HepG2 (cell line): ENCODE measurements around the gene TMEM95. TPM values are rescaled to one million over a fixed set of nuclear protein-coding genes. Genes with fewer than 3 reads are reported as not detected.

Experiments used
- ARNTL ChIP-seq: sonication (generic); formaldehyde crosslinking; IDR thresholded peaks from 2 replicates; pipeline ENCODE4 v1.4.0; 2020; ENCODE audit warnings: mild to moderate bottlenecking, missing genetic modification reagents
- BCL3 ChIP-seq: sonication (generic); formaldehyde crosslinking; IDR thresholded peaks from 2 replicates; pipeline ENCODE4 v1.5.1; 2020; ENCODE audit warnings: mild to moderate bottlenecking, missing genetic modification reagents, moderate library complexity
- BCLAF1 ChIP-seq: fragments of 450-650 bp; IDR thresholded peaks from 2 replicates; pipeline ENCODE4 v1.6.1; 2017; ENCODE audit warnings: mild to moderate bottlenecking
- ELF4 ChIP-seq: sonication (generic); formaldehyde crosslinking; IDR thresholded peaks from 2 replicates; pipeline ENCODE4 v1.5.0; 2020; ENCODE audit warnings: missing genetic modification reagents, mild to moderate bottlenecking, moderate library complexity, borderline replicate concordance
- JARID2 ChIP-seq: sonication (generic); formaldehyde crosslinking; IDR thresholded peaks from 2 replicates; pipeline ENCODE4 v1.8.1; 2023; ENCODE audit warnings: missing genetic modification reagents, inconsistent platforms; ENCODE audit not compliant: insufficient replicate concordance
- KDM5A ChIP-seq: fragments of 200-600 bp; sonication (generic); IDR thresholded peaks from 2 replicates; pipeline ENCODE4 v1.7.0; 2018; ENCODE audit warnings: antibody characterized with exemption, mild to moderate bottlenecking, low read length, borderline replicate concordance
- KDM5B ChIP-seq: sonication (generic); formaldehyde crosslinking; IDR thresholded peaks from 2 replicates; pipeline ENCODE4 v1.4.0; 2020; ENCODE audit warnings: missing genetic modification reagents, mild to moderate bottlenecking, borderline replicate concordance
- KLF12 ChIP-seq: sonication (generic); formaldehyde crosslinking; IDR thresholded peaks from 2 replicates; pipeline ENCODE4 v1.4.0; 2020; ENCODE audit warnings: missing genetic modification reagents, borderline replicate concordance
- MIXL1 ChIP-seq: IDR thresholded peaks from 2 replicates; pipeline ENCODE4 v1.6.1; 2016
- RAD21 ChIP-seq: fragments of 450-650 bp; formaldehyde crosslinking; IDR thresholded peaks from 2 replicates; pipeline ENCODE4 v1.5.0; 2020; ENCODE audit warnings: mild to moderate bottlenecking
- RBFOX2 ChIP-seq: fragments of 200-400 bp; formaldehyde crosslinking; IDR thresholded peaks from 2 replicates; pipeline ENCODE4 v1.6.1; 2017; ENCODE audit warnings: low read depth, mild to moderate bottlenecking, low read length
- SIN3B ChIP-seq: fragments of 150-350 bp; IDR thresholded peaks from 2 replicates; pipeline ENCODE4 v1.6.1; 2014; ENCODE audit warnings: low read length
- SPEN ChIP-seq: sonication (generic); formaldehyde crosslinking; IDR thresholded peaks from 2 replicates; pipeline ENCODE4 v1.5.1; 2020; ENCODE audit warnings: low read depth, mild to moderate bottlenecking, missing genetic modification reagents
- TAF1 ChIP-seq: sonication (generic); formaldehyde crosslinking; IDR thresholded peaks from 2 replicates; pipeline ENCODE4 v1.4.0; 2020; ENCODE audit warnings: missing genetic modification reagents
- TARDBP ChIP-seq: sonication (generic); formaldehyde crosslinking; IDR thresholded peaks from 2 replicates; pipeline ENCODE4 v1.8.0; 2022; ENCODE audit warnings: mild to moderate bottlenecking, missing genetic modification reagents
- U2AF2 ChIP-seq: fragments of 200-400 bp; formaldehyde crosslinking; IDR thresholded peaks from 2 replicates; pipeline ENCODE4 v1.6.1; 2017; ENCODE audit warnings: low read depth, mild to moderate bottlenecking, low read length
- ZFP36L2 ChIP-seq: sonication (generic); formaldehyde crosslinking; IDR thresholded peaks from 2 replicates; pipeline ENCODE4 v1.4.0; 2020; ENCODE audit warnings: missing genetic modification reagents
- ZNF367 ChIP-seq: sonication (generic); formaldehyde crosslinking; IDR thresholded peaks from 2 replicates; pipeline ENCODE4 v1.4.0; 2020; ENCODE audit warnings: missing genetic modification reagents, borderline replicate concordance
- ZNF512B ChIP-seq: sonication (generic); formaldehyde crosslinking; IDR thresholded peaks from 2 replicates; pipeline ENCODE4 v1.5.1; 2020; ENCODE audit warnings: missing genetic modification reagents, mild to moderate bottlenecking, borderline replicate concordance
- ZNF660 ChIP-seq: sonication (generic); formaldehyde crosslinking; IDR thresholded peaks from 2 replicates; pipeline ENCODE4 v1.5.1; 2020; ENCODE audit warnings: mild to moderate bottlenecking, low read depth, missing genetic modification reagents, borderline replicate concordance
- ZNF678 ChIP-seq: sonication (generic); formaldehyde crosslinking; IDR thresholded peaks from 2 replicates; pipeline ENCODE4 v1.4.0; 2020; ENCODE audit warnings: mild to moderate bottlenecking, missing genetic modification reagents
- ZNF713 ChIP-seq: sonication (generic); formaldehyde crosslinking; IDR thresholded peaks from 2 replicates; pipeline ENCODE4 v1.4.0; 2020; ENCODE audit warnings: mild to moderate bottlenecking, missing genetic modification reagents
- ZSCAN30 ChIP-seq: sonication (generic); formaldehyde crosslinking; IDR thresholded peaks from 2 replicates; pipeline ENCODE4 v1.5.0; 2020; ENCODE audit warnings: mild to moderate bottlenecking, missing genetic modification reagents
- ZSCAN9 ChIP-seq: IDR thresholded peaks from 2 replicates; pipeline ENCODE4 v1.6.1; 2016; ENCODE audit warnings: borderline replicate concordance
- polyA plus RNA-seq, 8 experiments: library from polyadenylated mRNA; depleted of rRNA in 3 of 8; stranded (reverse) in 7 of 8; unstranded in 1 of 8; fragments of >200 nt; fragmentation: Illumina TruSeq in 4 of 8; extraction: Trizol in 4 of 8; gene quantifications; 2 replicates each; pipeline versions ENCODE4 v1.2.1 to v1.2.3, GENCODE V29; 2011 to 2016; ENCODE audit warnings: low read depth in 4 of 8, missing spikeins in 1 of 8, mixed read lengths in 1 of 8; ENCODE audit not compliant: insufficient read depth in 1 of 8
- total RNA-seq, 5 experiments: library from RNA; depleted of rRNA; stranded (reverse); fragments of >200 nt; fragmentation: Illumina TruSeq; extraction: Trizol; gene quantifications; 2 replicates each; pipeline ENCODE4 v1.2.3, GENCODE V29; 2016; ENCODE audit warnings: low read depth in 1 of 5

TMEM95 gene
- total and polyA plus RNA-seq, 2 of the 13 experiments (the other 11 are each of a cell fraction or from before 2014, with no cell fraction given): not detected

- TF ChIP-seq BCL3 (peak; percentile 73; the same call in 1 of the 2 replicates), SIN3B (peak; percentile 77; the same call in 1 of the 2 replicates), JARID2 (no peak), RBFOX2 (peak; percentile 97), ZNF512B (CRISPR knock-in tag) (no peak), TAF1 (CRISPR knock-in tag) (peak; percentile 80; the same call in 1 of the 2 replicates), ZSCAN30 (CRISPR knock-in tag) (no peak), SPEN (CRISPR knock-in tag) (peak; percentile 94), ZNF713 (CRISPR knock-in tag) (peak; percentile 28; the same call in 1 of the 2 replicates), ZSCAN9 (CRISPR knock-in tag) (no peak), KLF12 (CRISPR knock-in tag) (0 out of 2 replicates have a peak, but pooled peaks have one; percentile 55), KDM5A (peak; percentile 81; the same call in 1 of the 2 replicates), KDM5B (CRISPR knock-in tag) (peak; percentile 52; the same call in 1 of the 2 replicates), ZNF660 (CRISPR knock-in tag) (no peak), TARDBP (CRISPR knock-in tag) (peak; percentile 92), MIXL1 (CRISPR knock-in tag) (peak; percentile 81), ARNTL (CRISPR knock-in tag) (peak; percentile 73; the same call in 1 of the 2 replicates), BCLAF1 (no peak), ZNF678 (CRISPR knock-in tag) (no peak), U2AF2 (no peak), ZNF367 (CRISPR knock-in tag) (0 out of 2 replicates have a peak, but pooled peaks have one; percentile 21), ZFP36L2 (CRISPR knock-in tag) (no peak), RAD21 (CRISPR knock-in tag) (peak; percentile 35; the same call in 1 of the 2 replicates), ELF4 (no peak)
Observed at GRCh38 chr17:7314719-7315569, 40.0 kb upstream of the TMEM95 start, which contains the start of gene GPS2 (continued).
